HepG2 (cell line): ENCODE data around the gene AMER3. TPM values are rescaled to one million over a fixed set of nuclear protein-coding genes. Genes with fewer than 3 reads are reported as not detected.

ENCODE experiments used
- ATAC-seq: fragments of 200-7000 bp; cut with Tn5 transposase; 3 replicates; pipeline ENCODE4 v1.9.1; 2020; ENCODE audit warnings: mild to moderate bottlenecking, moderate library complexity
- BruUV-seq: library from RNA; stranded (reverse); fragments of 400-500 nt; replicated peaks from 2 replicates; lab custom pipeline; 2021; lab: Mats Ljungman, UMichigan
- CTCF ChIA-PET: fragments of 300-600 bp; formaldehyde crosslinking; extraction: SDS; loops from one replicate; lab custom pipeline; 2021; ENCODE audit warnings: low total read pairs, inconsistent platforms, low intra/inter-chr PET ratio; lab: Yijun Ruan, JAX
- POLR2A ChIA-PET: fragments of 350-600 bp; sonication (Branson Sonifier 250); formaldehyde crosslinking; loops from one replicate; lab custom pipeline; 2020; ENCODE audit warnings: antibody characterized with exemption, inconsistent platforms; lab: Yijun Ruan, JAX
- DNase-seq: peaks from one replicate; pipeline ENCODE4 v3.0.0-alpha.2; 2015; ENCODE audit warnings: low spot score
- FAIRE-seq: peaks from 3 replicates; lab custom pipeline; 2011; peaks lifted over from hg19 to GRCh38; lab: Jason Lieb, UNC
- H2AFZ ChIP-seq: one replicate; pipeline ENCODE4 v1.6.1; 2011; ENCODE audit warnings: low read length, inconsistent platforms
- H3K27ac ChIP-seq: fragments of 300-600 bp; 3 replicates; pipeline ENCODE4 v1.8.0; 2011; ENCODE audit warnings: mixed run types, mild to moderate bottlenecking, mixed read lengths, low read length, inconsistent platforms; ENCODE audit not compliant: insufficient read depth; ENCODE audit errors: extremely low read length
- H3K27me3 ChIP-seq, 2 experiments: fragments of 200-600 bp in 1 of 2; 2 replicates in 1 of 2; 3 replicates in 1 of 2; pipeline versions ENCODE4 v1.6.0 to v1.8.0; 2011; ENCODE audit warnings: low read length in 2 of 2, mild to moderate bottlenecking in 2 of 2, moderate library complexity in 2 of 2, inconsistent platforms in 1 of 2; ENCODE audit not compliant: insufficient read depth in 2 of 2, control insufficient read depth in 1 of 2
- H3K36me3 ChIP-seq, 2 experiments: fragments of 200-600 bp in 1 of 2; replicated peaks in 1 of 2; 2 replicates in 1 of 2; 3 replicates in 1 of 2; pipeline versions ENCODE4 v1.5.1 to v1.8.0; 2011; ENCODE audit warnings: low read length in 2 of 2, inconsistent platforms in 1 of 2; ENCODE audit not compliant: insufficient read depth in 2 of 2, control insufficient read depth in 1 of 2
- H3K4me1 ChIP-seq: 2 replicates; pipeline ENCODE4 v1.5.1; 2012; ENCODE audit warnings: low read length, inconsistent platforms; ENCODE audit not compliant: insufficient read depth
- H3K4me2 ChIP-seq: 2 replicates; pipeline ENCODE4 v1.6.0; 2011; ENCODE audit warnings: low read depth, low read length, inconsistent platforms
- H3K4me3 ChIP-seq, 3 experiments: fragments of 200-600 bp in 1 of 3; sonication (generic), shearing (Covaris generic) in 1 of 3; replicated peaks in 1 of 3; 2 replicates each; pipeline ENCODE4 v1.5.1; 2011 to 2016; ENCODE audit warnings: low read length in 3 of 3, inconsistent platforms in 2 of 3, low read depth in 2 of 3, mild to moderate bottlenecking in 2 of 3, control low read depth in 1 of 3, mixed read lengths in 1 of 3; ENCODE audit not compliant: insufficient read depth in 1 of 3
- H3K79me2 ChIP-seq: one replicate; pipeline ENCODE4 v1.6.1; 2011; ENCODE audit warnings: low read length, inconsistent platforms; ENCODE audit not compliant: insufficient read depth
- H3K9ac ChIP-seq: 2 replicates; pipeline ENCODE4 v1.6.0; 2011; ENCODE audit warnings: mild to moderate bottlenecking, low read depth, low read length, inconsistent platforms; ENCODE audit not compliant: insufficient read depth
- H3K9me3 ChIP-seq: 2 replicates; pipeline ENCODE4 v1.5.1; 2012; ENCODE audit warnings: mild to moderate bottlenecking, low read length
- H4K20me1 ChIP-seq: 2 replicates; pipeline ENCODE4 v1.6.0; 2011; ENCODE audit warnings: inconsistent platforms, mild to moderate bottlenecking, low read length, moderate library complexity; ENCODE audit not compliant: insufficient read depth
- CHD4 ChIP-seq: fragments of 200-600 bp; sonication (generic); IDR thresholded peaks from 2 replicates; pipeline ENCODE4 v1.7.0; 2017; ENCODE audit warnings: mild to moderate bottlenecking, low read length, borderline replicate concordance
- HNF4A ChIP-seq: sonication (generic); formaldehyde crosslinking; IDR thresholded peaks from 2 replicates; pipeline ENCODE4 v1.4.0; 2020; ENCODE audit warnings: missing genetic modification reagents
- ISX ChIP-seq: sonication (generic); formaldehyde crosslinking; conservative IDR thresholded peaks from 2 replicates; pipeline ENCODE4 v1.5.0; 2020; ENCODE audit warnings: missing genetic modification reagents
- MZF1 ChIP-seq: sonication (generic); formaldehyde crosslinking; IDR thresholded peaks from 2 replicates; pipeline ENCODE4 v1.8.1; 2023; ENCODE audit warnings: mild to moderate bottlenecking, missing genetic modification reagents, borderline replicate concordance
- NR2F1 ChIP-seq, 2 experiments: fragments of 450-650 bp in 1 of 2; formaldehyde crosslinking in 1 of 2; IDR thresholded peaks; 2 replicates each; pipeline versions ENCODE4 v1.5.0 to v1.6.1; 2016 to 2020; ENCODE audit warnings: mild to moderate bottlenecking in 1 of 2, missing compliant biosample characterization in 1 of 2, missing genetic modification reagents in 1 of 2, moderate library complexity in 1 of 2
- ZFAT ChIP-seq: sonication (generic); formaldehyde crosslinking; conservative IDR thresholded peaks from 2 replicates; pipeline ENCODE4 v1.8.1; 2023; ENCODE audit warnings: missing genetic modification reagents, inconsistent platforms
- ZKSCAN5 ChIP-seq: sonication (generic); formaldehyde crosslinking; IDR thresholded peaks from 2 replicates; pipeline ENCODE4 v1.5.1; 2020; ENCODE audit warnings: mild to moderate bottlenecking, missing genetic modification reagents
- ZNF12 ChIP-seq: sonication (generic); formaldehyde crosslinking; IDR thresholded peaks from 2 replicates; pipeline ENCODE4 v1.5.0; 2020; ENCODE audit warnings: missing genetic modification reagents
- ZNF296 ChIP-seq: sonication (generic); formaldehyde crosslinking; conservative IDR thresholded peaks from 2 replicates; pipeline ENCODE4 v1.5.0; 2020; ENCODE audit warnings: mild to moderate bottlenecking, missing genetic modification reagents
- ZNF383 ChIP-seq: sonication (generic); formaldehyde crosslinking; IDR thresholded peaks from 2 replicates; pipeline ENCODE4 v1.4.0; 2020; ENCODE audit warnings: missing genetic modification reagents, mild to moderate bottlenecking, borderline replicate concordance
- ZNF550 ChIP-seq: sonication (generic); formaldehyde crosslinking; IDR thresholded peaks from 2 replicates; pipeline ENCODE4 v1.4.0; 2020; ENCODE audit warnings: mild to moderate bottlenecking, missing genetic modification reagents, borderline replicate concordance
- ZNF552 ChIP-seq: sonication (generic); formaldehyde crosslinking; IDR thresholded peaks from 2 replicates; pipeline ENCODE4 v1.9.0; 2022; ENCODE audit warnings: missing genetic modification reagents, mild to moderate bottlenecking, borderline replicate concordance
- WGBS: methylation state at CpG from one replicate; pipeline ENCODE4 v1.1.6; 2017; ENCODE audit warnings: low lambda C conversion rate; 5-methylcytosine and 5-hydroxymethylcytosine counted together
- in situ Hi-C: cut with HindIII; loops from 2 replicates; pipeline ENCODE4 v1.10.0; 2017; ENCODE audit warnings: low pct_unique_long_range_greater_than_20kb; ENCODE audit not compliant: extremely low pct_ligation_motif_present
- intact Hi-C: fragments of 100-400 bp; cut with micrococcal nuclease; formaldehyde crosslinking; loops from one replicate; pipeline ENCODE4 v1.10.0; 2022; ENCODE audit not compliant: unreplicated experiment
- polyA plus RNA-seq, 8 experiments: library from polyadenylated mRNA; depleted of rRNA in 3 of 8; stranded (reverse) in 7 of 8; unstranded in 1 of 8; fragments of >200 nt; fragmentation: Illumina TruSeq in 4 of 8; extraction: Trizol in 4 of 8; gene quantifications; 2 replicates each; pipeline versions ENCODE4 v1.2.1 to v1.2.3, GENCODE V29; 2011 to 2016; ENCODE audit warnings: low read depth in 4 of 8, missing spikeins in 1 of 8, mixed read lengths in 1 of 8; ENCODE audit not compliant: insufficient read depth in 1 of 8
- total RNA-seq, 5 experiments: library from RNA; depleted of rRNA; stranded (reverse); fragments of >200 nt; fragmentation: Illumina TruSeq; extraction: Trizol; gene quantifications; 2 replicates each; pipeline ENCODE4 v1.2.3, GENCODE V29; 2016; ENCODE audit warnings: low read depth in 1 of 5
- TF ChIP-seq, protein P1 (sequence below): fragments of 450-650 bp; IDR thresholded peaks from 2 replicates; pipeline ENCODE4 v1.6.1; 2017
- TF ChIP-seq, protein P2 (sequence below): IDR thresholded peaks from 2 replicates; pipeline ENCODE4 v1.6.1; 2016; ENCODE audit warnings: missing compliant biosample characterization, missing genetic modification reagents, borderline replicate concordance
- TF ChIP-seq, protein P3 (sequence below): sonication (generic); formaldehyde crosslinking; IDR thresholded peaks from 2 replicates; pipeline ENCODE4 v1.8.0; 2023; ENCODE audit warnings: mild to moderate bottlenecking, missing genetic modification reagents
- TF ChIP-seq, protein P4 (sequence below): sonication (generic); formaldehyde crosslinking; IDR thresholded peaks from 2 replicates; pipeline ENCODE4 v1.4.0; 2020; ENCODE audit warnings: missing genetic modification reagents

AMER3 gene
- total and polyA plus RNA-seq, 2 of the 13 experiments (the other 11 are each of a cell fraction or from before 2014, with no cell fraction given): not detected

DNA sequence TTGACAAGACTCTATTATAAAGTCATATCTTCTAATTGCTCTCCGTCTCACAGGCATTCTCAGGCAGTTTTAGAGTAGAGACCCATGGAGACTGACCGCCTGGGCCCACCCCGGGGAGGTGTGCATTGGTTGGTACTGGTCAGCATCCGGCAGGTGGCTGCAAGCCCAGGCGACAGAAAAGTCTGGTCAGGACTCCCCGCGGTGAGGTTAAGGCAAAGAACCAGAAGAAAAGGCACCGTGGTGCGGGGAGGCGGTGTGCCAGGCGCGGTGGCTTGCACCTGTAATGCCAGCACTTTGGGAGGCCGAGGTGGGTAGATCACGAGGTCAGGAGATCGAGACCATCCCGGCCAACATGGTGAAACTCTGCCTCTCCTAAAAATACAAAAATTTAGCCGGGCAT, 32.5 kb downstream of the AMER3 start:
- ChIA-PET POLR2A (no interaction called here), CTCF (no interaction called here)
- DNase-seq (no peak), ATAC-seq (no peak), FAIRE-seq (no peak)
- Histone ChIP-seq H4K20me1 (no peaks in the 10 kb centered on the region), H3K9ac (no peak overlapping the region), H3K27ac (no peak overlapping the region), H3K79me2 (no peaks in the 10 kb centered on the region), H3K36me3 (no peaks in the 10 kb centered on the region), H2AFZ (no peak overlapping the region), H3K4me2 (no peak overlapping the region), H3K27me3 (peaks cover 0 to 25% of the 10 kb centered on the region in 2 experiments; a peak in 2 of 5 replicates), H3K9me3 (no peaks in the 10 kb centered on the region), H3K4me3 (no peak overlapping the region), H3K4me1 (no peaks in the 10 kb centered on the region)
- intact Hi-C loops: no loop called here
- in situ Hi-C loops: no loop called here
- TF ChIP-seq NR2F1 (CRISPR knock-in tag; IDR thresholded peaks at IDR 0.05): no peak
- TF ChIP-seq ZFAT: no peak
- no peak for TF ChIP-seq ZNF383 (CRISPR knock-in tag)
- TF ChIP-seq, protein P1, sequence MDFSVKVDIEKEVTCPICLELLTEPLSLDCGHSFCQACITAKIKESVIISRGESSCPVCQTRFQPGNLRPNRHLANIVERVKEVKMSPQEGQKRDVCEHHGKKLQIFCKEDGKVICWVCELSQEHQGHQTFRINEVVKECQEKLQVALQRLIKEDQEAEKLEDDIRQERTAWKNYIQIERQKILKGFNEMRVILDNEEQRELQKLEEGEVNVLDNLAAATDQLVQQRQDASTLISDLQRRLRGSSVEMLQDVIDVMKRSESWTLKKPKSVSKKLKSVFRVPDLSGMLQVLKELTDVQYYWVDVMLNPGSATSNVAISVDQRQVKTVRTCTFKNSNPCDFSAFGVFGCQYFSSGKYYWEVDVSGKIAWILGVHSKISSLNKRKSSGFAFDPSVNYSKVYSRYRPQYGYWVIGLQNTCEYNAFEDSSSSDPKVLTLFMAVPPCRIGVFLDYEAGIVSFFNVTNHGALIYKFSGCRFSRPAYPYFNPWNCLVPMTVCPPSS: no peak
- no peak for TF ChIP-seq ZNF550 (CRISPR knock-in tag)
- TF ChIP-seq ZNF12: no peak
- no peak for TF ChIP-seq HNF4A
- no peak for TF ChIP-seq MZF1 (CRISPR knock-in tag)
- TF ChIP-seq ZNF296: no peak
- TF ChIP-seq CHD4: no peak
- TF ChIP-seq, protein P2, sequence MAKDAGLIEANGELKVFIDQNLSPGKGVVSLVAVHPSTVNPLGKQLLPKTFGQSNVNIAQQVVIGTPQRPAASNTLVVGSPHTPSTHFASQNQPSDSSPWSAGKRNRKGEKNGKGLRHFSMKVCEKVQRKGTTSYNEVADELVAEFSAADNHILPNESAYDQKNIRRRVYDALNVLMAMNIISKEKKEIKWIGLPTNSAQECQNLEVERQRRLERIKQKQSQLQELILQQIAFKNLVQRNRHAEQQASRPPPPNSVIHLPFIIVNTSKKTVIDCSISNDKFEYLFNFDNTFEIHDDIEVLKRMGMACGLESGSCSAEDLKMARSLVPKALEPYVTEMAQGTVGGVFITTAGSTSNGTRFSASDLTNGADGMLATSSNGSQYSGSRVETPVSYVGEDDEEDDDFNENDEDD (CRISPR knock-in tag): no peak
- TF ChIP-seq ZNF552: no peak
- TF ChIP-seq ISX (CRISPR knock-in tag): no peak
- TF ChIP-seq, protein P3, sequence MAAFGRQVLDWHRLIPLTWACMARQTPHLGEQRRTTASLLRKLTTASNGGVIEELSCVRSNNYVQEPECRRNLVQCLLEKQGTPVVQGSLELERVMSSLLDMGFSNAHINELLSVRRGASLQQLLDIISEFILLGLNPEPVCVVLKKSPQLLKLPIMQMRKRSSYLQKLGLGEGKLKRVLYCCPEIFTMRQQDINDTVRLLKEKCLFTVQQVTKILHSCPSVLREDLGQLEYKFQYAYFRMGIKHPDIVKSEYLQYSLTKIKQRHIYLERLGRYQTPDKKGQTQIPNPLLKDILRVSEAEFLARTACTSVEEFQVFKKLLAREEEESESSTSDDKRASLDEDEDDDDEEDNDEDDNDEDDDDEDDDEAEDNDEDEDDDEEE (CRISPR knock-in tag): no peak
- TF ChIP-seq ZKSCAN5: no peak
- TF ChIP-seq, protein P4, sequence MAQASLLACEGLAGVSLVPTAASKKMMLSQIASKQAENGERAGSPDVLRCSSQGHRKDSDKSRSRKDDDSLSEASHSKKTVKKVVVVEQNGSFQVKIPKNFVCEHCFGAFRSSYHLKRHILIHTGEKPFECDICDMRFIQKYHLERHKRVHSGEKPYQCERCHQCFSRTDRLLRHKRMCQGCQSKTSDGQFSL: no peak
- no TSS peak for BruUV-seq
- 38% methylated on average over 17 of the region's 17 CpGs for WGBS
